ENCODE measurements around the gene SYMPK.

The SYMPK gene

DNA sequence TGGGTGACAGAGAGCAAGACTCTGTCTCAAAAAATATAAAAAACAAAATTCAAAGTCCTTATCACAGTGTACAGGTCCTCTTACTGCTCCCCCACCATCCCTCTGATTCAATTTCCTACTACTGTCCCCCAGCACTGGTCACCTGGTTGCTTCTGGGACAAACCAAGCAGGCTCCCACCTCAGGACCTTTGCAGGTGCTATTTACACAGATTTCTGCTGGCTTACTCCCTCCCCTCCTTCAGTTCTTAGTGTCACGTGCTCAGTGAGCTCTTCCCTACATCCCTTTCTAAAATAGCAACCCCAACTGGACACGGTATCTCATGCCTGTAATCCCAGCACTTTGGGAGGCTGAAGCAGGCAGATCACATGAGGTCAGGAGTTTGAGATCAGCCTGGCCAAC lies 17.0 kb upstream of the SYMPK start:
- no peak overlapping the region for H3K27ac ChIP-seq
- TF ChIP-seq, protein P1, sequence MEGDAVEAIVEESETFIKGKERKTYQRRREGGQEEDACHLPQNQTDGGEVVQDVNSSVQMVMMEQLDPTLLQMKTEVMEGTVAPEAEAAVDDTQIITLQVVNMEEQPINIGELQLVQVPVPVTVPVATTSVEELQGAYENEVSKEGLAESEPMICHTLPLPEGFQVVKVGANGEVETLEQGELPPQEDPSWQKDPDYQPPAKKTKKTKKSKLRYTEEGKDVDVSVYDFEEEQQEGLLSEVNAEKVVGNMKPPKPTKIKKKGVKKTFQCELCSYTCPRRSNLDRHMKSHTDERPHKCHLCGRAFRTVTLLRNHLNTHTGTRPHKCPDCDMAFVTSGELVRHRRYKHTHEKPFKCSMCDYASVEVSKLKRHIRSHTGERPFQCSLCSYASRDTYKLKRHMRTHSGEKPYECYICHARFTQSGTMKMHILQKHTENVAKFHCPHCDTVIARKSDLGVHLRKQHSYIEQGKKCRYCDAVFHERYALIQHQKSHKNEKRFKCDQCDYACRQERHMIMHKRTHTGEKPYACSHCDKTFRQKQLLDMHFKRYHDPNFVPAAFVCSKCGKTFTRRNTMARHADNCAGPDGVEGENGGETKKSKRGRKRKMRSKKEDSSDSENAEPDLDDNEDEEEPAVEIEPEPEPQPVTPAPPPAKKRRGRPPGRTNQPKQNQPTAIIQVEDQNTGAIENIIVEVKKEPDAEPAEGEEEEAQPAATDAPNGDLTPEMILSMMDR (conservative IDR thresholded peaks at IDR 0.05): no peak

DNA sequence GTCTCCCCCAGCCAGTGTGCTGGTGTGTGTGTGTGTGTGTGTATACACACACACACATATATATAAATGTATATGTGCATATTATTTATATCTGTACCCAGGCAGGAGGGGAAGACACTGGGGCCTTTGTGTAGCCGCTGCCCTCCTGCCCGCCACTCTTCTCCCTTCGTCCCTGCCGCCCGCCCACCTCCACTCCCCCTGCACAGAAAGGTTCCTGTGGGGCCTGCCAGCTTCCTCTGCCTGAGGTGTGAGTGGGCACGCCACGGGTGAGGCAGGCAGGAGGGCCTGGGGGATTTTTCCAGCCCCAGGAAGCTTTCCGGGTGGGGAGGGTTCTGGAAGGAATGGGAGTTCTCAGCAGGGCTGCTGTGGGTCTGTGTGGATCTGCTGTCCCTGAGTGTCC lies 16.1 kb upstream of the SYMPK start:
- TF ChIP-seq, protein P1 (conservative IDR thresholded peaks at IDR 0.05): no peak
- H3K27ac ChIP-seq: peak overlapping the region; percentile 53

DNA sequence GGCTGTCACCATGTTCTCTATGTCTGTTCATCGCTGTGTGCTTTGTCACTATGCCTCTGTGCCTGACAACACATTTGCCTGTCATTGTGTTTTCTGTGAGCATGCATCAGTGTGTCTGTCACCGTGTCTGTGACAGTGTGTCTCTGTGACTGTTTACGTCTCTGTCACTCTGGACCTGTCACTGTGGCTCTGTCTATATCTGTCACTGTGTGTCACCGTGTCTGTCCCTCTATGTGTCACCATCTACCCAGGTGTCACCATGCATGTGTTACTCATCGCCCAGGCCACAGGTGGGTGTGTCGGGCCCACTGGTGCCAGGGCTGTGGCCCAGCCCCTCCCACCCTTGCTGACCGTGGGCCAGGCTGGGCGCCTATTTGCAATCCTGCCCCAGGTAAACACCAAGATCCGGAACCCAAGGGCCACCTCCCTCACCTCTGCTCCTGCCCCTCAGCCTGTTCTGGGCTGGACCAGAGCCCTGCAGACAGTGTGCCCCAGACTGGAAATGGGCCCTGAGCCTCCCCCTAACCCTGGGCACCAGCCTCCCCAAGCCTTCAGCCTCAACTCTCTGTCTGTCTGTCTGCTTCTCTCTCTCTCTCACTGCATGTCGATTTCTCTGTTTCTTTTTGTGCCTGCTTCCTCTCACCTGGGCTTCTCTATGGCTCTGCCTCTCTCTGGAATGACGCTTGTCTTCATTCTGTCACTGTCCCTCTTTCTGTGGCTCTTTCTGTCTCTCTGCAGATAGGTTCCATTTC lies 15.3 kb upstream of the SYMPK start:
- peak overlapping the region; percentile 53 for H3K27ac ChIP-seq
- TF ChIP-seq, protein P1 (conservative IDR thresholded peaks at IDR 0.05): no peak

DNA sequence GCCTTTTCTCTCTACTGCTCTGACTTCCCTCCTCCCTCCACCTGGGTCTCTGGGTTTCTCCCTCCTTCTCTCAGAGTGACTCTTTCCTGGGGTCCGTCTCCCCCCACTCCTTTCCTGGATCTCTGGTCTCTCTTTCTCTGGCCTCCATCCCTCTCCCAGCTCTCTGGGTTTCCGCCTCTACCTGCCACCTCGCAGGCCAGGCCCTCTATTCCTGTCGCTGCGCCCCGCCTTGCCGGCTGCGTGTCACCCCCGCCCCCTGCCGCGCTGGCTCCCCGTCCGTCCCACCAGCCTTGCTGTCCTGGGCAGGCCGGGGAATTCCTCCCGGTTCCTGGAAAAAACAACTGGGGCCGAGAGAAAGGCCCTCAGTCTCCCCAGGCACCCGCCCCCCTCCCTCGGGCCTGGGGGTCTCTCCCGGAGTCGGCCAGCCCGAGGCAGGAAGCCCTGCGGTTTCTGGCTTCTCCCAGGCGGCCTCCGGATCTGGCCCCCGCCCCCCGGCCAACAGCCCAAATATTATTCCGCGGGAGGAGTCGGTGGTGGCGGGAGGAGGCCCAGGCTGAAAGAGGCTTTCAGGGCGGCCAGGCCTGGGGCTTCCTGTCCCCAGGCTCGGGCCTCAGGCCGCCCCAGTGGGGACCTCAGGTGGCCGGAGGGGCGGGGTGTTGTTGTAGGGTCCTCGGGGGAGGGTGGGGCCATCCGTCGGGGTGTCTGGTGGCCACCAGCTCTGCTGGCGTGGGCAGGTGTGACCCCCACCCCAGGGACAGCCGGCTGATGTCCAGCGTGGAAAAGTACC lies 13.7 kb upstream of the SYMPK start:
- TF ChIP-seq, protein P1 (conservative IDR thresholded peaks at IDR 0.05): no peak
- H3K27ac ChIP-seq: no peak overlapping the region

DNA sequence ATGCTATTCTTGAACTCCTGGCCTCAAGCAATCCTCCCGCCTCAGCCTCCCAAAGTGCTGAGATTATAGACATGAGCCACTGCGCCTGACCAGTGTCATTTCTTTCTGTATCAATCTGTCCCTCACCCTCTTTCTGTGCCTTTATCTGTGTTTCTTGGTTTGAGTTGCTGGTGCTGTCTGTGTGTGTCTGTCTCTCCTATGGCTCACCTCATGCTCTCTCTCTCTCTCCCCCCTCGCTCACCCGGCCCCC lies 13.1 kb upstream of the SYMPK start:
- TF ChIP-seq, protein P1 (conservative IDR thresholded peaks at IDR 0.05): no peak
- no peak overlapping the region for H3K27ac ChIP-seq

DNA sequence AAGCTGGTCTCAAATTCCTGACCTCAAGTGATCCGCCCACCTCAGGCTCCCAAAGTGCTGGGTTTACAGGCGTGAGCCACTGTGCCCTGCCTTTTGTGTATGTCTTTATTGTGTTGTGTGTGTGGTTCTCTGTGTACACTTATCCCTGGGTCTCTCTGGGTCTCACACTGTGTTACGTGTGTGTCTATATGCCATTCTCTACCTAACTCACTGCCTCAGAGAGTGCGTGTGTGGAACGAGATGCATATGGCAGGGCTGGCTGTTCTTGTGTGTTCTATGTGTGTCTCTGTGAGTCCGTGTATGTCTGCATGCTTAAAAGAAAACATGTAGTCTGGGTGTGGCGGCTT lies 11.6 kb upstream of the SYMPK start:
- TF ChIP-seq, protein P1 (conservative IDR thresholded peaks at IDR 0.05): no peak
- no peak overlapping the region for H3K27ac ChIP-seq

DNA sequence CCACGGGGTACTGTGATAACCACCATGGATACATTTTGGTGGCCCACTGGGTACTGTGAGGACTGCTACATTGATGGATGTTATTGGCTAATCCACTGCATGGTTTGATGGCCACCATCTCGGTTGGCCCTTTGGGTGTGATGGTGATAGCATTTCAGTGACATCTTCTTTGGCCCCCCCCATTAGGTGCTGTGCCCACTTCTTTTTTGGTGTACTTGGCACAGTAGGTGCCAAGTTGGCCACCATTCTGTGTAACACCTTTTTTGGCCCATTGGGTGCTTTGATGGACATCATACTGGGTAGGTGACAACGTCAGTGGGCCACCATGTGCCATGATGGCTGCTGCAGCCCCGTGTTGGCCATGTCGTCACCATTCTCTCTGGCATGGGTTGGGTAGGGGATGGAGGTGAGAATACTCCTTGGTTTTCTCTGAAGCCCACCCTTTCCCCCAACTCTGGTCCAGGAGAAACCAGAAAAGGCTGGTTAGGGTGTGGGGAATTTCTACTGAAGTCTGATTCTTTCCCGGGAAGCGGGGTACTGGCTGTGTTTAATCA lies 10.3 kb upstream of the SYMPK start:
- no peak overlapping the region for H3K27ac ChIP-seq
- TF ChIP-seq, protein P1 (conservative IDR thresholded peaks at IDR 0.05): no peak
